A673 (cell line): Measurements from ENCODE around the gene CPNE8. TPM values are rescaled to one million over a fixed set of nuclear protein-coding genes. Genes with fewer than 3 reads are reported as not detected.

ENCODE experiments used
- BruUV-seq: library from RNA; stranded (reverse); fragments of 400-500 nt; replicated peaks from 2 replicates; lab custom pipeline; 2021; lab: Mats Ljungman, UMichigan
- CTCF ChIA-PET: fragments of 300-600 bp; sonication (Branson Sonifier 250); formaldehyde crosslinking; loops from one replicate; lab custom pipeline; 2022; ENCODE audit warnings: antibody characterized with exemption; lab: Charles Lee
- POLR2A ChIA-PET: fragments of 300-600 bp; sonication (Branson Sonifier 250); formaldehyde crosslinking; loops from one replicate; lab custom pipeline; 2022; ENCODE audit warnings: antibody characterized with exemption; ENCODE audit not compliant: low non-redundant PET; lab: Charles Lee
- DNase-seq: peaks from one replicate; pipeline ENCODE4 v3.0.0-alpha.2; 2015; ENCODE audit warnings: low spot score
- H3K27ac ChIP-seq: fragments of 200-600 bp; sonication (generic); 2 replicates; pipeline ENCODE4 v1.5.1; 2016; ENCODE audit warnings: mixed run types, low read depth, mild to moderate bottlenecking, mixed read lengths, antibody characterized with exemption, low read length; ENCODE audit not compliant: poor library complexity, severe bottlenecking
- H3K27me3 ChIP-seq: fragments of 200-600 bp; sonication (generic); replicated peaks from 2 replicates; pipeline ENCODE4 v1.6.1; 2017; ENCODE audit warnings: mixed run types, low read depth, mild to moderate bottlenecking, mixed read lengths, antibody characterized with exemption, low read length; ENCODE audit not compliant: insufficient read depth, poor library complexity
- H3K36me3 ChIP-seq: fragments of 200-600 bp; sonication (generic); 2 replicates; pipeline ENCODE4 v1.6.1; 2016; ENCODE audit warnings: mixed run types, mild to moderate bottlenecking, mixed read lengths, antibody characterized with exemption, low read length; ENCODE audit not compliant: insufficient read depth, poor library complexity, severe bottlenecking
- H3K4me1 ChIP-seq: fragments of 200-600 bp; sonication (generic); 2 replicates; pipeline ENCODE4 v1.6.1; 2017; ENCODE audit warnings: mixed run types, mild to moderate bottlenecking, mixed read lengths, antibody characterized with exemption, low read length; ENCODE audit not compliant: insufficient read depth, poor library complexity, severe bottlenecking
- H3K4me3 ChIP-seq: fragments of 200-600 bp; sonication (generic); 2 replicates; pipeline ENCODE4 v1.5.1; 2016; ENCODE audit warnings: low read depth, mixed run types, mild to moderate bottlenecking, mixed read lengths, low read length; ENCODE audit not compliant: poor library complexity, severe bottlenecking
- H3K9me3 ChIP-seq: fragments of 200-600 bp; sonication (generic); 2 replicates; pipeline ENCODE4 v1.6.1; 2016; ENCODE audit warnings: mixed run types, low read depth, mild to moderate bottlenecking, mixed read lengths, antibody characterized with exemption, low read length; ENCODE audit not compliant: poor library complexity, severe bottlenecking
- CTCF ChIP-seq: fragments of 300-800, 200-600 bp; sonication (generic); conservative IDR thresholded peaks from 2 replicates; pipeline ENCODE4 v1.5.1; 2017; ENCODE audit warnings: low read depth, mild to moderate bottlenecking, antibody characterized with exemption, low read length, moderate library complexity, mixed read lengths
- EZH2 ChIP-seq: fragments of 200-600 bp; sonication (generic); IDR thresholded peaks from 2 replicates; pipeline ENCODE4 v1.6.1; 2017; ENCODE audit warnings: borderline replicate concordance, low read depth, mild to moderate bottlenecking, mixed read lengths, antibody characterized with exemption, low read length; ENCODE audit not compliant: poor library complexity, severe bottlenecking
- intact Hi-C: fragments of 100-400 bp; cut with micrococcal nuclease; formaldehyde crosslinking; loops from one replicate; pipeline ENCODE4 v1.10.0; 2022; ENCODE audit not compliant: unreplicated experiment
- total RNA-seq: library from RNA; stranded (reverse); gene quantifications from 2 replicates; pipeline ENCODE4 v1.2.3, GENCODE V29; 2021

CPNE8 gene
- total RNA-seq, 1 experiment from 2014 or later: 1.3 TPM

- no TSS peak for BruUV-seq
- no peak for DNase-seq
- CTCF ChIA-PET: no interaction called here
- no peaks in the 10 kb centered on the region for H3K36me3 ChIP-seq
- H3K27me3 ChIP-seq: no peaks in the 10 kb centered on the region
- no peak overlapping the region for H3K27ac ChIP-seq
- POLR2A ChIA-PET: no interaction called here
- H3K4me1 ChIP-seq: no peaks in the 10 kb centered on the region
- no peaks in the 10 kb centered on the region for H3K9me3 ChIP-seq
- H3K4me3 ChIP-seq: no peak overlapping the region
- no peak for TF ChIP-seq EZH2
- TF ChIP-seq CTCF: no peak
- intact Hi-C loops: loop anchor here (5.0 kb wide), 1 partner anchor 580 kb away; no protein-coding TSS in a partner anchor
Measured at GRCh38 chr12:38912116-38912515, 6.7 kb upstream of the CPNE8 start.

GRCh38 chr12:38911611-38912010 is 6.2 kb upstream of the CPNE8 start:
- H3K4me1 ChIP-seq: no peaks in the 10 kb centered on the region
- TF ChIP-seq CTCF (no peak), EZH2 (no peak)
- POLR2A ChIA-PET: no interaction called here
- no peak for DNase-seq
- intact Hi-C loops: loop anchor here (5.0 kb wide), 1 partner anchor 579 kb away; no protein-coding TSS in a partner anchor
- no TSS peak for BruUV-seq
- H3K4me3 ChIP-seq: no peak overlapping the region
- H3K9me3 ChIP-seq: no peaks in the 10 kb centered on the region
- CTCF ChIA-PET: no interaction called here
- no peaks in the 10 kb centered on the region for H3K36me3 ChIP-seq
- no peaks in the 10 kb centered on the region for H3K27me3 ChIP-seq
- no peak overlapping the region for H3K27ac ChIP-seq

- BruUV-seq: no TSS peak
- POLR2A ChIA-PET: no interaction called here
- Histone ChIP-seq H3K27ac (no peak overlapping the region), H3K36me3 (no peaks in the 10 kb centered on the region), H3K4me3 (peak overlapping the region; percentile 43), H3K27me3 (peaks cover 15% of the 10 kb centered on the region), H3K4me1 (no peaks in the 10 kb centered on the region), H3K9me3 (no peaks in the 10 kb centered on the region)
- intact Hi-C loops: loop anchor here (2.0 to 5.0 kb wide), 2 partner anchors 85 to 365 kb away; no protein-coding TSS in a partner anchor
- DNase-seq: no peak
- no peak for TF ChIP-seq EZH2
- TF ChIP-seq CTCF: no peak
- CTCF ChIA-PET: interaction anchor here (0.6 to 3.0 kb wide), 8 partner anchors 11 to 365 kb away, joined by 3 to 9 read pairs (median 4); no protein-coding TSS in a partner anchor
Measured at GRCh38 chr12:38907201-38907923, 2.0 kb upstream of the CPNE8 start.
